GM18873 (cell line): ENCODE results near the gene TAF5L.

Source experiments
- ATAC-seq: cut with Tn5 transposase; IDR thresholded peaks from one replicate; pipeline ENCODE4 v1.9.1; 2021; ENCODE audit warnings: mild to moderate bottlenecking, moderate library complexity, moderate number of reproducible peaks; ENCODE audit not compliant: unreplicated experiment, low FRiP score

The TAF5L gene

GRCh38 chr1:229625915-229626831 lies at the start of gene TAF5L, which contains the start of gene URB2:
TAF5L (minus strand) TSS chr1:229626122; CDS start chr1:229614482, 11,640 bp downstream.
URB2 (plus strand) TSS chr1:229626247; CDS start chr1:229627634, 1,387 bp downstream.
- ATAC-seq = peak; percentile 61

- no peak for ATAC-seq
Observed at GRCh38 chr1:229675396-229675795, 49.5 kb upstream of the TAF5L start.

DNA sequence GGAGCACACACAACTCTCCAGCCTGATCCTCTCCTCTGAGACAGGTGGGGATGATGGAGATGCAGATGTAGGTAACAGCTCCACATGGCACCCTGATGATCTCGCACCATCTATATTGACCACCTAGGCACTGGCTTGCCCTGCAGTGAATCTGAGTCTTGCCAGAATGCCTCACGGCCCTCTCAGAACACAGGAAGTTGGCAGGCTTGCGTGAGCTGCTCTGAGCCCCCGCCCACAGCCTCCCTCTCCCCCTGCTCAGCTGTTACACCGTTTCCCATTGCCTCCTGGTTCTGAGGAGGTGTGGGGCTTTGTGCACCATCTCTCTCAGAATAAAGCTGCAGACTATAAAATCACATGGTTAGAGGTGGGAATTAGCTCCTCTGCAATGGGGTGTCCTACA lies 48.1 kb upstream of the TAF5L start:
- no peak for ATAC-seq

GRCh38 chr1:229672246-229672645 lies 46.3 kb upstream of the TAF5L start:
- ATAC-seq = no peak

DNA sequence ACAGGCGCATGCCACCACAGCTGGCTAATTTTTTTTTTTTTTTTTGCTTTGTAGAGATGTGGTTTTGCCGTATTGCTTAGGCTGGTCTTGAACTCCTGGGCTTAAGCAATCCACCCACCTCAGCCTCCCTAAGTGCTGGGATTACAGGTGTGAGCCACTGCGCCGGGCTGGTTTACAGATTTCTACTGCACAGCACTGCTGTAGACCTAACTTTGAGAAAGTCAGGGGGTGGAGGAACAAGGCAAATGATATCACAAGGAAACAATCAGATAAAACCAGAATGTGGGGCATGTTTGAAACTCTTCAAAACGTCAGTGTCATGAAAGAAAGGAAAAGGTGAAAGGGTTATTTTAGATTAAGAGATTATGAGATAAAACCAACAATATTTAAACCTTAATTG lies 45.4 kb upstream of the TAF5L start:
- ATAC-seq = no peak

GRCh38 chr1:229669333-229669732 lies 43.4 kb upstream of the TAF5L start:
- ATAC-seq = no peak

- ATAC-seq = no peak
Observed at GRCh38 chr1:229666585-229666984, 40.7 kb upstream of the TAF5L start.

DNA sequence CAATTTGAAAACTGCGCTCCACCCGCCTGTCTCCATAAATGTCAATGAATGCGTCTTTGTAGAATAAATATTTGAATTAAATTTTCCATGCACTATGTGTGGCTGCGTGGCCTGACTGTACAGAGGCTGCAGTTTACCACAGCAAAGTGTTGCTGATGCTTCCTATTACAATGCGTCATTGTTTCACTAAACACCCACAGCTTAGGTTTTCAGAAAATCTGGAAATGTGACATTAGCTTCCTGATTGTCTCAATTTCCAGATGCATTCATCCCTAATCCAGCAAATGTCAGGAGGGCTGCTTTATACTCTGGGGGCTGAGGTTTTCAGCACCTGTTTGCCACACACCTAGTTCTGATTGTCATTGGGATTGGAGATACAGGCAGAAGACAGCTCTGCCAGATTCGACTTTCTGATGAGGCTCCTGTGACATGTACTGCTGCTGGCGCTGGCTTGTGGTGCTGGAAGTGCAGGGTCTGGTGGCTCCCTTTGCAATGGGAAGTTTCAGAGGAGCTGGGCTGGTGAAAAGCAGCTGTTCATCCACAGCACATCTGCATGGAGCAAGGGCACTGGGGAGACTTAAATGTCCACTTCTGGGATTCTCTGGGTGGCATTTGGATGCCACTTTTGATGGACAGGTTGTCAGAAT lies 40.1 kb upstream of the TAF5L start:
- ATAC-seq = no peak

DNA sequence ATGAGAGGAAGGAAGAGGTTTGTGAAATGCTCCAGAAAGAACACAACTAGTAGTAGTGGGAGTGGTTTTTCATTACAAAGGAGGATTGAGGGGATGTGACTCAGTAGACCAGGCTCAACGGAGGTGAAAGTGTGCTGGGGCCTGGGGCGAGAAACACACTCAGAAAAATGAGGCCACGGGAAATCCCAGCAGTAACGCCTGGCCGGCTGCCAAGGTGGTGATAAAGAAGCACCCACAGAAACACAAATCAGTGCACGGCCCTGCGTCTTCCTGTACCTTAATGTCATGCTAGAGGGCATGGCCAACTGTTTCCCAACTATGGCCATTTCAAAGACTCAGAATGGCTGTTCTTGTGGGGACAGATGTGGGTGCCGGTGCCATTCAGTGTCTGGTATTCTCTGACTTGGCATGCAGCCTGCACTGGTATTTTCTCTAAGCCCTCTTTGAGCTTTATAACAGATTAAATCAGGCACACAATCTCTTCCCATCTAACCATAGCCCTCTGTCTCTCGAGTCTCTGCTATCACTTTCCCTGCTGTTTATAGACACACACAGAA lies 38.3 kb upstream of the TAF5L start:
- ATAC-seq = no peak

DNA sequence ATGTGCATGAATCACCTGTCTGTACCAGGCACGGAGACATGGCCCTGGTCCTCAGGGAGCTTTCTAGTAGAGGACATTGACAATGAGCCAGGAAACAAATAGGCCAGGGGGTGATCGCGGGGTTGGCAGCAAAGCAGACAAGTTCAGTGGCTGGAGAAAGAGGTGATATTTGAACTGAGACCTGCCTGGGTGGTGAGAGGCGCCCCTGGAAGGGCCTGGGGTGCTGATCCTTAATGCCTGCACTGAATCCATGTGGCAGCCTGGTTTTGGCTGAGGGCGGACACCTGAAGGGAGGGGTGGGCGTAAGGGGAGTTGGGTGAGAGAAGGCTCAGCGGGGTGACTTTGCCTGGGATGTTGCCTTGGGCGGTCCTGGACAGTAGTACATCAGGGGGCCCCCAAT lies 36.0 kb upstream of the TAF5L start:
- no peak for ATAC-seq

- ATAC-seq = no peak
Observed at GRCh38 chr1:229661022-229661877, 35.3 kb upstream of the TAF5L start.

GRCh38 chr1:229657993-229658755 lies 32.3 kb upstream of the TAF5L start:
- ATAC-seq = no peak

GRCh38 chr1:229655781-229656180 lies 29.9 kb upstream of the TAF5L start:
- ATAC-seq = no peak

DNA sequence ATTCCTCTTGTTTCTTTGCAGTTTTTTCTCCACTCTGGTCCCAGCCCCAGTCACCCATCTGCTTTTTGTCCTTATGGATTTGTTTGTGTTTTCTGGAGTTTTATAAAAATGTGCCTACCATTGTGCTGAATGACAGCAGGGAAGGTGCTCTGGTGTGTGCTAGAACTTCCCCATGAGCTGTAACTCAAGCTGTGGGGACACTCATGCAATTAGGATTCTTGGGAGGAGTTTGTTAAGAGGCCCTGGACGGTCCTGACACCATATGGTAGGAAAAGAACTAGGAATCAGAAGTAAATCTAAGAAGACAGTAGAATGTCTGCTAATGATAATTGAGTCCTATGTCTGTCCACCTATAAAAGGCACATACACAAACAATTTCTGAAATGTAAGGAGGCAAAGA lies 27.5 kb upstream of the TAF5L start:
- ATAC-seq = no peak

GRCh38 chr1:229651546-229651945 lies 25.6 kb upstream of the TAF5L start:
- no peak for ATAC-seq

DNA sequence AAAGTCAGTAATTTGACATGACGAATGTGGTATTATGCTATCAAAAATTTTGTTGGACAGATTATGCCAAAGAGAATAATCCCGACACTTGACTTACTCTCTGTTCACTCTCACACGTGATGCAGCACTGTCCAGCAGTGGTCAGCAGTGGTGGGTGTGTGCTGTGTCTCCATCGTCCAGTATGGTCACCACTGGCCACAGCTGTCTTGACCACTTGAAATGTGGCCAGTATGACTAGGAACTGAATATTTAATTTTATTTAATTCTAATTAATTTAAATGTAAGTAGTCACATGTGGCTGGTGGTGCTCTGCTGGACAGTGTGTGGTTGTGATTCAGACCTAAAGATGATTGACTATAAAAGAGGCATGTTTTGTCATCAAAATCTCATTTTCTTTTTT lies 24.1 kb upstream of the TAF5L start:
- ATAC-seq = no peak

- ATAC-seq = no peak
Observed at GRCh38 chr1:229648406-229648805, 22.5 kb upstream of the TAF5L start.

- ATAC-seq = no peak
Observed at GRCh38 chr1:229645324-229645993, 19.5 kb upstream of the TAF5L start.
